Medulla oblongata (tissue), 1 donor: ENCODE measurements around the gene EAF1.
"Not testable (repeated sequence)": the region's sequence is repeated elsewhere in the genome, so short reads cannot be mapped to it uniquely, and the experiment has no call there.

ENCODE experiments used
- DNase-seq: peaks from one replicate; pipeline ENCODE4 v3.0.0-alpha.2; 2015; ENCODE audit errors: extremely low spot score

Gene EAF1

DNA sequence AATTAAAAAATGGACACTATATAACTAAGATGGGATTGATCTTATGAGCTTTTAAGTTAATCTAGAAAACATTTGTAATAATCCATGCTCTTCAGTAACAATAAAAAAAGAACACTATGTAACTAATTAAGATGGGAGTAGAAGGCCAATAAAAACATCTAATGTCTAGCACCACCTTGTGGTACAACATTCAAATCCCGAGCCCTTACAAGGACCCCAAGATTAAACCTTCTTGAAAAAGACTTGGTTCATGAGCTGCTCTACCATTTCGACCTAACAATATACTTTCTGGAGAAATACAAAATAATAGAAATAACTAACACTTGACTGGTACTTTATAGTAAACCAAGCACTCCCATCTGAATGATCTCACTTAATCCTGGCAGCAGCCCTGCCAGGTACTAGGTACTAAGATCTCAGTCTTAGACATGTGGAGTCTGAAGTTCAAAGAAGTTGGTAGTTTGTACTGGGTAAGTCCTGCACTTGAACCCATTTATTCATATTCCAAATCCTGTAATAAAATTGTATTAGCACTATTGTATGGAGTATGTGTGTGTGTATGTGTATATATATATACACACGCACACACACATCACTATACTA is 21.8 kb upstream of the EAF1 start:
- DNase-seq: peak; percentile 76

DNA sequence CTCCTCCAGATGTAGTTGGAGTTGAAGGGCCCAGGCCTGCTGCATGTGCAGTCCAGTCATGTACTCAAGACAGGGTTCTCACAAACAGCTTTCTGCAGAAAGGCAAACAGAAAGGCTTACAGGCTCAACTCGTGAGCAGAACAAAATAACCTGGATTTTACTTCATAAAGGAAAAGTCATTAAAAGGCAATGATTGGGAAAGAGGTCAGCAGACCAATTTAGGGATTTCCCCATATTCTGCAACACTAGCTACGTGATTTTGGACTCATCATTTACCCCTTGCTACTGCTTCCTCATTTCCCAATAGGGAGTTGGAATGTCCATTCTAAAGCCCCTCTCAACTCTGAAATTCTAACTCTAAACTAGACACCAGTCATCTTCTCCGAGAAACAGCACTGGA is 18.2 kb upstream of the EAF1 start:
- DNase-seq: no peak

DNA sequence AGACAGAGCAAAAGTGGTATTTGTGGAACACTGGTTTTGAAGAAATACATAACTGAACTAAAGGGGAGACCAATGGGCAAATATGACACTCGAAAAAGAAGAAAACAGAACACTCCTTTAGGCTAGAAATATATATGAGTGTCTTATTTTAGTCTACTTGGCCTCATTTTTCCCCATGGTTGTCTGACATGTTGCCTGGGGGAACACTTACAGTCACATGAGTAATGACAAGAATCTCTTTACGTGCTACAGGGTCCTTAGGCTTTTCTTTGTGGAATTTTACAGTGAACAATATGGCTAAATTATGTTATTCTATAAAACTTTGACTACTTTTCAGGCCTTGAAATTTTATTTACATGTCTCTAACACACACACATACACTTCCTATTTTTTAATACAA is 17.6 kb upstream of the EAF1 start:
- no peak for DNase-seq

DNA sequence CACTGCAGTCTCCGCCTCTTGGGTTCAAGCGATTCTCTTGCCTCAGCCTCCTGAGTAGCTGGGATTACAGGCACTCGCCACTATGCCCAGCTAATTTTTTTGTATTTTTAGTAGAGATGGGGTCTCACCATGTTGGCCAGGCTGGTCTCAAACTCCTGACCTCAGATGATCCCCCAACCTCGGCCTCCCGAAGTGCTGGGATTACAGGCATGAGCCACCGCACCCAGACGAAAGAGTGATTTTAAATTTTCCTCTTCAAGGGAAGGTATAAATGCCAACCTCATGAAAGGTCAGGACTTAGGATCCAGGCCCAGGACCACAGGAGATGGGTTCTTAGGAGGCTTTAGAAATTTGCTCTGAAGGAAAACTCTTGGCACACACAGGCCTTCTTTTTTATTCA is 16.4 kb upstream of the EAF1 start:
- DNase-seq: not testable (repeated sequence)

DNA sequence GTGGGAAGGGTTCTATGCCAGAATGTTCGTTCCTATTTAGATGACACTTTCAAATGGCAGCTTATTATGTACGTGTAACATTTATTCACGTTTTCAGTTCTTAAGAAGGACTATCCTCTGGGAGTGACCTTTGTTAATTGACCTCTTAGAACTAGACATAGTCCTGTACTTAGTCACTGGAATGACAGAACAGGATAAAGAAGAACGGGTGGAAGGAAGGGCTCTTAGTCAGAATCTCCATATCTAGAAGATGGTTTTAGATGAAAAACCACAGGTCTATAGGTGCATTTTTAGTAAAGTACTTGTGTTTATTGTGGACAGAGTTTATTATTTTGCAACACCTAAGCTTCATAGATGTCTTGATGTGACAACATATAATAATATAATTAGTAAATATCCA is 6.5 kb upstream of the EAF1 start:
- DNase-seq: no peak

DNA sequence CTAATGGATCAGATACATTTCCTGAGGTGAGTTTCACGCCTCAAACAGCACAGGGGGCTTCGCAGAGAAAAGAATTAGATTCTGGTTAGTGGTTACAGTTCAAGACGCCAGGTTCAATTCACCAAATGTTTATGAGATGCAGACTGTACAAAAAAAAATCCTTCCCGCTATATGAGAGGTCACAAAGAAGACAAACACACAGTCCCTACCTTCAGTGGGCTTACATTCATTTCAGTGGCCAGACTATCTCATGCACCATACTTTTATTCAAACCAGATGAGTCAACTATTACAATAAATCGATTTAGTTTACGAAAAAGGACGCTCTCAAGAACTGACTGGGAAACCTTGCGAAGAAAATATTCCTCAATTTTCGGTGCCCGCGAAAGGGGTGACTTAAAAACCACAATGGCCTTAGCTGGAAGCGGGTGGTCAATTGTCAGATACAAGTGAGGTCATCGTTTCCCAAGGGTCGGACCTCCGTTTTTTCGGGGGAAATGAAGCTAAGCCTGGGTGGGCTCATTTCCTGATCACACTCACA is 749 bp upstream of the EAF1 start:
- no peak for DNase-seq

DNA sequence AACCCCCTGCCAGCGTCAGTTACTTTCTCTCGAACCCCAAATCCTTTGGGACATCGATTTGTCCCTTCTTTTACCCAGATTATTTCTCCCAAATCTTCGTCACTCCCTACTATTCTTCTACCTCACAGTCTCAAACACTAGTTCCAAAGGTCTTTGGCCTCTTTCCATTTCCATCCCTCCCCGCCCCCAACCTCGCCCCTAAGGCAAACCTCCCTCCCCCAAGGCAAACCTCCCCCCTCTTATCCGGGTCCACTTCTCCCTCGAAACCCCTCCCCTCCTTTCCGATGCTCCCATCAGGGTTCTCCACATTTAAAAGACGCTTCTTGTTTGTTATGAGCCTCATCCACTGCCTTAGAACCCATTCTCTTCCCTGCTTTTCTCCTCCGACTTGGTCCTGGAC is 583 bp downstream of the EAF1 start:
- DNase-seq: peak; percentile 5

DNA sequence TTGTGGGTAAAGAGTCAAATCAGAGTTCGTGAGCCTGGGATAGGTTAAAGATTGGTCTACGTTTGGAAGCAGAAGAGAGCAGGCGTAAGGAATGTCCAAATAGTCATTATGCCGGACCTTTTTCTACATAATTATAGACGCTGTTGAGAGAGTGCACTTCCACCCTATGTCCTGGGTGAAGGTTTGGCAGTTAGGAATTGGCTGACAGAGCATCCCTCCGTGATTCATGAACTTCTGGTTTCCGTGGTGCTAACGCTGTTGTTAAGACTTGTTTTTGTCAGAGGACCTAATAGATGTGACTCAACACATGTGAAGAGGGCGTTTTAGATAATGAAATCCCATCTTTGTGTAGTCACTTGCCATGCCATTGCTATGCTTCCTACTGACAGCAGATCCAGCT is 1.1 kb downstream of the EAF1 start:
- DNase-seq: no peak

DNA sequence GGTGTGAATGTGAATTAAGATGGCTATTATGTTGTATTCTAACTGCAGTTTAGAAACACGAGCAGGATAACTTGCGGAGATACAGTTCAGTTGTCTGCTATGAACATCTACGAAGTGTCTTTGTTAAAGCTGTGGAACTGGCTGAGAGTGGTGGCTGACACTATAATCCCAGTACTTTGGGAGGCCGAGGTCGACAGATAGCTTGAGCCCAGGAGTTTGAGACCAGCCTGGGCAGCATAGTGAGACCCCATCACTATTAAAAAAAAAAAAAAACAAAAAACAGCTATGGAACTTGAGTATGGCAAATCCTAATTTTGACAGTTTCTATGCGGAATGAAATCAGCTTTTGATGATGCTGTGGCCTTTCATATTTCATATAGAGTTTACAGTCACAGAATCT is 1.7 kb downstream of the EAF1 start:
- DNase-seq: no peak

DNA sequence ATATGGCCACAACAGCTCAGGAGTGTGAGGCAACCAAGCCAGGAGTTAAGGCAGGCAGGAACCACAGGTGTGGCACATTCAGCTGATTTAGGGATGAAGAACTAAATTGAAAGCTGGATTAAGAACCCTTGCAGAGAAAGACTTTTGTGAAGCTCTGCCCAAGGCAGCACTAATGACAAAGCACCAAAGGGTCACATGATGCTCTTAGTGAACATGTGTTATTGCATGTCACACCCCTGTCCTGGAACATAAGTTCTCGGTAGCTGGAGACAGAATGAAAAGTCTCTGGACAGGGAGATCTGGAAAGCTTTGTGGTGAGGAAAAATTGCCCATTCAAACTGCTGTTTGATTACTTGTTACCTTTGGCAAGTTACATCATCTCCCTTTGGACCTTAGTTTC is 3.2 kb downstream of the EAF1 start:
- DNase-seq: no peak

DNA sequence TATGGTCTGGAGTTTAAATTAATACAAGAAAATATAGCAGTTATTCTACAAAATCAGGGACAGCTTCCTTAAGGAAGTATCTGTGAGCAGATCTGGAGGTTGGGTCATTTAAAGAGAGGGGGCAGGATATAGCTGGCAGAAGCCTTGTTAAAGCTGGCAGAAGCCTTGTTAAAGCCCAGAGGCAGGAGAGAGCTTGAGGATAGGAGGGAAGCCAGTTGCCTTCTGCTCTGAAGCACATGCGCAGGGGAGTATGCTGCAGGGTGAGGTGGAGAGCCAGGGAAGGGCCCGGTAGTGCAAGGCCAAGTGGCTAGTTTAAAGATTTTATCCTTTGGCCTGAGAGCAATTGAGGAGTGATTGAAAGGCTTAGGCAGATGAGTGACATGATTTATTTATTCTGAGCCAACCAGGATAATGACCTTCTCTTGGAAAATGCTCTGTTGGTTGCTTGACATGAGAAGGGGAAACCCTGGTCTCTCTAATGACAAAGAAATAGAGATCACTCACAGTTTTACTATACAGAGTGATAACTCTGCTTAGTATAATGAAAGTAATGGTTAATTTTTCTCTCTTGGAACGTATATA is 3.9 kb downstream of the EAF1 start:
- no peak for DNase-seq

DNA sequence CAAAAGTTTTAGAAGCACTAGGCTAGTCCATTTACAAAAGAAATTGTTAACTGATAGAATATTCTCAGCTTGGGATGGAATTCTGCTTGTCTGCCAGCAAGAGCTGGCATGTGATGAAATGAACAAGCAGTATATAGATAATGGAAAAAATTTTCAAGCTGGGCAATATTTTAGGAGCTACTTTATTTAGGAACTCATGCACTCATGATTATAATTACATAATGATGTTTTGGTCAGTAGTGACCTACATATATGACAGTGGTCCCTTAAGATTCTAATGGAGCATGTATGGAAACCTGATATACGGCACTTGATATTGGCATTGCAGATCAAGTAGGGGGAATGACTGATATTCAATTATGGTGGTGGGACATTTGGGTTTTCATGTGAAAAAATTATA is 6.1 kb downstream of the EAF1 start:
- DNase-seq: no peak

DNA sequence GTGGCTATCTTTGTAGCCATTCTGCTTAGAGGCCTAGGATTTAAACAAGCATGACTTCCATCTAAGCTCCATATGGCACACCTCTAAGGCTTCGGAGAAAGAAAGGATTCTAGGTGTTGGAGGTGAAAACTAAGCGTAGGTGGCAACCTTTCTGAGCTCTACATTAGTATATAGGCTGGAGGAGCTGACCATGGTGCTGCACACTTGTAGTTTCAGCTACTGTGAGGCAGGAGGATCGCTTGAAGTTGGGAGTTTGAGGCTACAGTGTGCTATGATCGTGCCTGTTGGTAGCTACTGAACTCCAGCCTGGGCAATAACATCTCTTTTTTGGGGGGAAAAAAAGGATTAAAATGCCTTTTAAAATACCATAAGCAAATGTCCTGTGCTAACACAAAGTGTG is 7.4 kb downstream of the EAF1 start:
- DNase-seq: no peak

DNA sequence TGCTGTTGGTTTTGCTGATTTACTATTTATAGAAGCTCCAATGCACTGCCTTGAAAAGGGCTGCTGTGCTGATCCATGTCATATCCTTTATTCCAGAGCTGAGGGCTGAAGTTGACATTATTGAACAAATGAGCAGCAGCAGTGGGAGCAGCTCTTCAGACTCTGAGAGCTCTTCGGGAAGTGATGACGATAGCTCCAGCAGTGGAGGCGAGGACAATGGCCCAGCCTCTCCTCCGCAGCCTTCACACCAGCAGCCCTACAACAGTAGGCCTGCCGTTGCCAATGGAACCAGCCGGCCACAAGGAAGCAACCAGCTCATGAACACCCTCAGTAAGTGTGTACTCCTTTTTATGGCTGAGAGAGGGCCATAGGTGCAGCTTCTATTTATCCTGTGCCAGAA is 8.8 kb downstream of the EAF1 start:
- DNase-seq: peak; percentile 22

DNA sequence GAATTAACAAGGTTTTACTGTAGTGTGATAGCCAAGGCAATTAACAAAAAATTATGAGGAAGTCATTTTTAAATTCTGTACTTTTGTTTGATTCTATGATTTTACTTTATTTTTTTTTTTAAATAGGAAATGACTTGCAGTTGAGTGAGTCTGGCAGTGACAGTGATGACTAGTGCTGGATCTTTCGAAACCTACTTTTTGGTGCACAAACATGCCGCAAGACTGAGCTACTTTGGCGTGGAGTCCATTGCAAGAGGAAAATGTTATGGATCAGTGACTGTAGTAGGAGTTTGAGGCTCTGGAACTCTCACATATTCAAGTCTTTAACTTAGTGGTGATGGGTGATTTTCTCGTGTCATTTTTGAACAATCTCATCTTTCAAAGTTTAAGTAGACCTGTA is 11.6 kb downstream of the EAF1 start:
- DNase-seq: no peak

DNA sequence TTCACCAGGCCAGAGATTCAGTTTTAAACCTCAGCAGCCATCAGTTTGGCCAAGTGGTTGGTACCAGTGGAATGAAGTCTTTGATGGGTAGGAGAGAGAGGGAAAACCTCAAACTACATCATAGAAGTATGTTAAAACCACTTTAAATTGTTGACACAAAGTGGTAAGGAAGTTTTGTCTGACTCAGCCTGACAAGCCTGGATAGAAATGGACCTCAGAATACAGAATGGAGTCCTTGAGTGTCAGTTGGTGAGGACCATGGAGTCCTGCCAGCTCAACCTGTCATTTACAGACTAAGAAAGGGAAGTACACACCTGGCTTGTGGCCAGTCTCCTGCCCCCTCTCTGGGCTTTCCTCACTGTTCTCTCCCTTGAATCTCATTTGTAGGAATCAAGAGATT is 12.1 kb downstream of the EAF1 start:
- no peak for DNase-seq

DNA sequence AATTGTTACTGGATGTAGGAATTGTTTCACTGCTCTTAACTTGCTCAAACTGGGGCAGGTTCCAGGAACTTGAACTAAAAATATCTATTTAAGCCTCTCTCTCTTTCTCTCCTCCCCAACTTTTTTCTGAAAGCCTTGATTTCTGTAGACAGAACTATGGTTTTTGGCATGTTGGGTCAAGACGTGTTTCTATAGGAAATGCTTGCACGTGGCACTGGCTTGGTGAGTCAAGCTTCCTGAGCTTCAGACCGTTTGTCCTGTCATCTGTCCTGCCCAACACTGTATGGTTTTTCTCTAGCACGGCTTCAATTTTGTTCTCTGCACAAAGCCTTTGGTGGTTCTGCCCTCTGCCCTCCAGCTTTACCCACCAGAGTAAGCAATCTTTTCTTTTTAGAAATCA is 13.5 kb downstream of the EAF1 start:
- DNase-seq: no peak

DNA sequence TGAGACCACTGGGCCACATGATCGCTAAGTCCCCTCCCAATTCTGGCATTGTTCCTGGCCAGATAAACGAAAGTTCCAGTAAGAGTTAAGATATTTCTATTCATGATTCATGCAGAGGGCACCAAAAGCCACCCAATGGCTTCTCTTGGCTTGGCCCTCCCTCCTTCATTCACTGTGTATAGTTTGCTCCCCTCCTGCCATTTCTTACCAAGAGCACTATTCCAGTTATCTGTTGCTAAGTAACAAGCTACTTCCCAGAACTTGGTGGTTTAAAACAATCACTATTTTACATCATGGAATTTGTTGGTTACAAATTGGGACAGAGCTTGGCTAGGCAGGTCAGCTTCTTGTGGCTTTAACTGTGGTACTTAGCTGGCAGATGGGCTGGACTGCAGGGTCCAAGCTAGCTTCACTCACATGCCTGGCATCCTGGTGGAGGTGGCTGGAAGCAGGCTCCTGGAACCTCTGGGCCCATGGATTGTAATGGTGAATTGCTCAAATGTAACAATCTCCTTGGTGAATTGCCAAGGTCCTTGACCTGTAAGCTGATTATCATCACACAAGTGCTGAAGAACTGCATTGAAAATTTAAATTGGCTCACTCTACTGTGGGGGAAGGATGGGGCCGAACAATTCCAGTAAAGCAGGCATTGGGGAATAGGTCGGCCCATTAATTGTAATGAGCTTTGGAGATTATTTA is 16.6 kb downstream of the EAF1 start:
- DNase-seq: no peak

DNA sequence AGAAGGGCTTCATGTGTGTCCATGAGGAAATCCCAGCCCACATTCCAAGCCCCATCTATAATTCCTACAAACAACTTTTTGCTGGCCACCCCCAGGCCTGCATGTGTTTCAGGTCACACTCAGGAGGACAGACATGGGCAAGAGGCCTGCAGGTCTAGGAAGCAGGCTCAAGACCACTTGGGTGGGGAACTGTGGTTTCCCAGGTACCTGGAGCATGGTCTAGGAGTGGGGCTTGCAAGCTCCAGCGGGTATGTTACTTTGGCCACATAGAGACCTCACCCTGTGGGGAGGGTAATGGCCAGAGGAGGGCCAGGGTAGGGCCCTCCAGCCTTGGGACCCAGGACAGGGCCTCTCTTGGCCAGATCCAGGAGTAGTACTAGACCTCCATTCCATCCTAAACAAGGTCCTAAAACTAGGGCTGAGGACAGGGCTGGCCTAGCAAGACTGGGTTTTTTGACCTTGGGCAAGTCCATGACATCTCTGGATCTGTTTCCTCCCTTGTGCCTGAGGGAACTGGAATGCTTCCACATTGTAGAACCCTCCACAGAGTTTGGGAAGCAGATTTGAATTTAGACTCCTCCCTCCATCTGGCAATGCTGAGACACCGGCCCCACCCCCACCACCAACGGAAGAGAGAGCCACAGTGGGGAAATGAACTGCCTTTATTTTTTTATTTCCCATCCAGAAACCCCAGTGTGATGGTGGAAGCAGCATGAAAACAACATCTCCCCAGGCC is 22.3 kb downstream of the EAF1 start:
- no peak for DNase-seq

DNA sequence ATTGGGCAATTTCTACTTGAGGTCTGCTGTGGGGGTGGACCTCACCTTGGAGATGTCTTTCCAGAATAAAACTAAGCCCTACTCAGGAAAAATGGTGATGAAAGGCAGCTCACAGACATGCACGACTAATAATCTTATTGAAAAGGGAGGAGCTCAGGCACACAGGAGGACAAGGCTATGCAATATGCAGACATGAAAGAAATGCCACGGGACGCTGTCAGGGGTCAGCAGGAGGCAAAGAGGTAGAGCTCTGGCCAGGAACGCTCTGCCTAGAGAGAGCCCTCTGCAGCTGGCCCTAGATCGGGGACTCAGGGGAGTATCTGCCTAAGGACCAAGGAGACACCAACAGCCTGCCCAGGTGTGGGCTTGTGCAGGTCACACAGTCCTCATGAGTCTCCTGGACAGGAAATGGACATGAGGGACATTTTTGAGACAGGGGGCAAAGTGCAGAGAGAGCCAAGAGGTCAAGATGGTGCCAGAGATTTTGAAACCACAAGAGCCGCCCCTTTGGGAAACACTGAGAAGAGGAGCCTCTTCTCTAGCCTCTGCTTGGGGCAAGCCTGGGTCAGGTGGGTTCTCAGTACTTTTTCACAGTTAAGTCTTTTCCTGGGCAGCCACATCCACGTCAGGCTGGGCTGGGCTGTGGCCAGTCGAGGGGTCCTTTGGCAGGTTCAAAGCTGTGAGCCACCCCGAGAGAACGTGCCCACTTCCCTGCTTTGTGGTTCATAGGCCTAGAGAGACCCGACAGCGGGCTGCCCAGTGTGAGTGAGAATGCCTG is 23.2 kb downstream of the EAF1 start:
- DNase-seq: no peak

DNA sequence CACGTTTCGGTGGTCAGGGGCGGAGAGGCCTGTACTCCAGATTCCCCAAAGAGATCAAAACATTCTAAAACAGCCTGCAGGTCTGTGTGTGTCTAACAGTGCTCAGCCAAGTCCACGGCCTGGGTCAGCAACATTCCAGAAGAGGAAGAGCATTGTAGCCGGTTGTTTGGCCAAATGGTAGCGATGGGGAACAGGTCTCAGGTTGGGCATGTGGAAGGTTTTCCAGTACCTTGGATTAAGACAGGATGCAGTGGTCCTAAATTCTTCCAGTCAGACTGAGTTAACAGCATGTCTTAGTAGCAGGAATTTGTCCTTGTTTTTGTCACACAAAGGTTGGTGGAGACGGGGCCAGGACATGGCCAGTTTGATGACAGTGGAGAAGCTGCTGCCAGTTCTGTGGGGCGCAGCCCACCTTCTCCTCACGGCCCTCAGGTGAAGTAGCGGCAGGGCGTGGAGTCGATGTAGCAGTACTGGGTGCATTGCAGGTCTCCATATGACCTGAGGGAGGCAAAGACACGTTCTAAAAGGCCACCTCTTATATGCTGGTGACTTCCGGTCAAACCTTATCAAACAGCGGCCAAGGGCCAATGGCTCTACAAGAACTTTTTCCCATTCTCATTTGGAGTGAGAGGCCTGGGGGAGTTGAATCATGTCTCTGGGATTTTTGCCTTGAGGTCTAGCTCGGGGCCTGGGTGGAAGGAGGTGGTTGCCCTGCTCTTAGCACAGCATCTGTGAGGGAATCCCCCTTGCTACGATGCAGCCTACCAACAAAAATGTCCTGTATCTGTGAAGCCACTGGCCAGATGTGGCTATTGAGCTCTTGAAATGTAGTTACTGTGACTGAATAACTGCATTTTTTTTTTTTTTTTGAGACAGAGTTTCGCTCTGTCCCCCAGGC is 24.1 kb downstream of the EAF1 start:
- no peak for DNase-seq
